ENCODE measurements around the gene TSPAN5. TPM values are rescaled to one million over a fixed set of nuclear protein-coding genes. Genes with fewer than 3 reads are reported as not detected.
A peak's percentile ranks its signal among the peaks of the same experiment; 100 is the strongest.

Gene TSPAN5
- total RNA-seq, 3 donors from 2014 or later = 1.9 to 17.7 (median 12.8) TPM

- TF ChIP-seq POLR2A (IDR thresholded peaks at IDR 0.05) (no peak), CTCF (IDR thresholded peaks at IDR 0.05) (no peak)
- Histone ChIP-seq H3K4me1 (no peaks in the 10 kb centered on the region), H3K36me3 (no peaks in the 10 kb centered on the region), H3K27ac (no peak overlapping the region), H3K9me3 (no peaks in the 10 kb centered on the region), H3K4me3 (no peak overlapping the region), H3K27me3 (no peaks in the 10 kb centered on the region)
- intact Hi-C loops (cut with DNase I; ENCODE audit: low total_unique reads) = no loop called here
- DNase-seq (ENCODE audit: low spot score in 2 of 2) = no peak
These were observed 26.9 kb downstream of the TSPAN5 start for GRCh38 chr4:98631506-98631905.

GRCh38 chr4:98630737-98631454, 27.5 kb downstream of the TSPAN5 start:
- Histone ChIP-seq H3K36me3 (no peaks in the 10 kb centered on the region), H3K27me3 (no peaks in the 10 kb centered on the region), H3K27ac (no peak overlapping the region), H3K9me3 (no peaks in the 10 kb centered on the region), H3K4me3 (no peak overlapping the region), H3K4me1 (no peaks in the 10 kb centered on the region)
- no peak for TF ChIP-seq CTCF (IDR thresholded peaks at IDR 0.05)
- TF ChIP-seq POLR2AphosphoS5 (IDR thresholded peaks at IDR 0.05) = no peak
- TF ChIP-seq POLR2A (IDR thresholded peaks at IDR 0.05) = no peak
- intact Hi-C loops (cut with DNase I; ENCODE audit: low total_unique reads) = no loop called here
- no peak for DNase-seq (ENCODE audit: low spot score in 2 of 2)

GRCh38 chr4:98627531-98628257, 30.7 kb downstream of the TSPAN5 start:
- H3K9me3 ChIP-seq = no peaks in the 10 kb centered on the region
- no peak for TF ChIP-seq CTCF (IDR thresholded peaks at IDR 0.05)
- TF ChIP-seq POLR2AphosphoS5 (IDR thresholded peaks at IDR 0.05) = no peak
- no peak for TF ChIP-seq POLR2A (IDR thresholded peaks at IDR 0.05)
- intact Hi-C loops (cut with DNase I; ENCODE audit: low total_unique reads) = no loop called here
- H3K4me3 ChIP-seq = no peak overlapping the region
- no peak for DNase-seq (ENCODE audit: low spot score in 2 of 2)
- H3K36me3 ChIP-seq = no peaks in the 10 kb centered on the region
- no peaks in the 10 kb centered on the region for H3K4me1 ChIP-seq
- H3K27me3 ChIP-seq = no peaks in the 10 kb centered on the region
- peak overlapping the region in 1 of 2 donors; percentile 29 for H3K27ac ChIP-seq

- no peaks in the 10 kb centered on the region for H3K36me3 ChIP-seq
- intact Hi-C loops (cut with DNase I; ENCODE audit: low total_unique reads) = no loop called here
- DNase-seq (ENCODE audit: low spot score in 2 of 2) = no peak
These were observed 32.1 kb downstream of the TSPAN5 start for GRCh38 chr4:98626350-98626749.

More at GRCh38 chr4:98626350-98626749, 32.1 kb downstream of the TSPAN5 start:
- Histone ChIP-seq H3K4me3 (no peak overlapping the region), H3K27me3 (no peaks in the 10 kb centered on the region), H3K9me3 (no peaks in the 10 kb centered on the region), H3K4me1 (no peaks in the 10 kb centered on the region), H3K27ac (peak overlapping the region; percentile 64 to 68)
- TF ChIP-seq POLR2A (IDR thresholded peaks at IDR 0.05) (no peak), POLR2AphosphoS5 (IDR thresholded peaks at IDR 0.05) (no peak), CTCF (IDR thresholded peaks at IDR 0.05) (no peak)

All from breast epithelium (tissue), 4 donors.